TTC549 (cell line): ENCODE measurements around the gene TTC21A.

Experiments
- FAIRE-seq: peaks from 2 replicates; lab custom pipeline; 2012; peaks lifted over from hg19 to GRCh38; lab: Jason Lieb, UNC

Gene TTC21A

DNA sequence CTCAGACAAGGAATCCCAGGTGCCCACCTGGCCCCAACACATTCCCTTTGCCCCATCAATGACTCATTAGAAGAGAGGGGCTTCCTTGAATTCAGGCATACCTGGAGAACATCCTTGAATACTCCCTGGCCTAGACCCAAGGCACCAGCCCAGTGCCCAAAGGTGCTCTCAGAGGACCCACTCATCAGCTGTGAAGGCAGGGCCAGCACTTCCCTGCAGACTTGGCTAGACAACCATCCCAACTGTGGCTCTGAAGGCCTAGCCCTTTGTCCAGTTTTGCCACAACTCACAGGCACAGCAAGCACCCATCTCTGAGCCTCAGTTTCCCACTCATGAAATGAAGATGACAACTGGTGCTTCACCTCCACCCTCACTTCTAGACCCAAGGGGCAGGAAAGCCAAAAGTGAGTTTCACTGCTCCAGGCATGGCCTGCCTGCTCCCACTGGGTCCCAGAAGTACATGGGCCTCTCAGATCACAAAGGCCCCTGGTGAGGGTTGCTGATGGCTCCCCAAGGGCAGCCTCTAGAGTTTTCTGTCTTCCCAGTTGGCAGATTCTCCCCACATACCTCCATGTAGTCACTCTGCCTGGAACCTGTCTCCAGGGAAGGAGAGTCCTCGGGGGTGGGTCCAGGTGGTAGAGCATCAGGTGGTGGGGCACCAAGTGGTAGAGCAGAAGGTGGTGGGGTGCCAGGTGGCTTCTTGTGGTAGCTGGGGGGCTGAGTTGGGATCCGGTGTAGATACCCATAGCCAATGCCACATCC is 7.6 kb upstream of the TTC21A start:
- FAIRE-seq: no peak

GRCh38 chr3:39100500-39100886 is 7.0 kb upstream of the TTC21A start:
- no peak for FAIRE-seq

GRCh38 chr3:39101022-39101689 is 6.3 kb upstream of the TTC21A start:
- FAIRE-seq: no peak

DNA sequence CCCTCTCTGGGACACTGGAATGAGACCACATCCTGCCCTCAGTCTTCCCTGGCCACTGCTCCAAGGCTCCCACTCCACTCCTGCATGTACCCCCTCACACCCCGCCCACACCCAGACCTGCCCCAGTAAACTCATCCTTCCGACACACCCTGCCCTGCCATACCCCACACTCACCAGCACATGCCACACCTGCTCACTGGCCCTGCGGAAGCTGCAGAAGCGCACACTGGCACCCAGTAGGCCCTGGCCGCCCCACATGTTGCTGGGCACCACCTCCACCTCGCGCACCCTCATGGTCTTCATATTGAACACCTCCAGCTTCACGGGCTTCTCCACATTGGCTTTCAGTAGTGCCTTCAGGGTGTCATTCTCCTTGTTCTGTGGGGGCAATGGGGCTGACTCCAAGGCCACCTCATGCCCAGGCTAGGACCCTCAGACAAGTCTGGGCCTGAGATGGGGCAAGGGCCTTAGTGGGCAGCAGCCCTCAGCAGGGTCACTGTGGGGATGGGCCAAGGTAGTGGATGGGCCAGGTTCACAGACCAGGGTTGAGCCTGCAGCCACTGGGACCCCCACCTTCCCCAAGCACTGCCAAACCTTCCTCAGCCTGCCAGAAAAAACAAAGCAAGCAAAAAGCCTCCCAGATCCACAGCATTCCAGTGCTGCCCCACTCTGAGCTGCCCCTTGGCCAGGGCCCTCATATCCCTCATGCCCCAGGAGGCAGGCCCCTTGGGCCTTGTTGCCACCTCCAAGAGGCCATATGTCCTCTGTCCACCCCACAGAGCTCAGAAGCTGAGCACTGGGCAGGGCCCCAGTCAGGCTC is 4.8 kb upstream of the TTC21A start:
- no peak for FAIRE-seq

DNA sequence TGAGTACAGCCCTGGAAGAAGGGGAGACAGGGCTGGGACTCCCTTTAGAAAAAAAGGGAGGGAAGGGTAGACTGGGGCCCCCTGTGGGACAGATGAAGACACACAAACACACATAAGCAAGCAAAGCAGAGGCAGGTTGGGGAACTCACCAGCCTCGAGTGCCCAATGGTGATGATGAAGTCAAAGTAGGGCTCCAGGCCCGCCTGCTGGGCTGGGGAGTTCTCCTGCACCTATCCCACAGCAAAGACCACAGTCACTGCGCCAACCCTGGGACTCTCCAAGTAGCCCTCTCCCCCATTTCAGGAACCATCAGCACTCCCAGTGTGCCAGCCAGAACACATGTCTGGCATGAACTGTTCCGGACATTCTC is 4.2 kb upstream of the TTC21A start:
- FAIRE-seq: no peak

DNA sequence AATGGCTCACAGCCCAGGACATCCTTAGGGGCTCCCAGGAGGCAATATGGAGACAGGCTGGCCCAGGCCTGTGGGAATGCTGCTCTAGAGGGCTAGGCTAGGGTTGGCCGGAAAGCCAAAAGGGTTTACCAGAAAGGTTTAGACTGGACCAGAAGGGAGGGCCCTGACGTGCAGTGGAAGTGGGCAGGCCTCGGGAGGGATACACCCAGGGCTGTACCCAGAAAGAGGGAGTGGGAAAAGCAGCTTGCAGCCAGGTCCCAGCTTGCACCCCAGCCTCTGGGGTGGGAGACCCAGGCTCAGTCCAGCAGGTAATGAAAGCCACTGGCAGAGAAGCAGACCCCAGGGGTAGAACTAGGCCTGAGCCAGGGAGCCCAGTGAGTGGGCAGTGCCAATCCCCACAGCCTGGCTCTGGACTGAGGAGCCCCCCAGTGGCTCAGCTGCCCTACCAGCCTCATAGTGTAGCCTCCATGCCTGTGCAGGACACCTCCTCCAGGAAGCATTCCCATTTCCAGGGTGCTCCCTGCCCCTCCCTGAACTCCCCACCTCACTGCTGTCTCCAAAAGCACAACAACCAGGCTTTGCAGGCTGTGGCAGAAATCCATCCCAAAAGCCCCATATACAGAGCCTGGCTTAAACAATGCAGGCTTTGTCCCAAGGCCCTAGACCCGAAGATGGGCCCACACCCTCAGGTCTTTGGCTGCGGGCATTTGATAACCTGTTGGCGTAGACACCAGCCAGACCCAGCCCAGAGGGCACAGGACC is 3.5 kb upstream of the TTC21A start:
- no peak for FAIRE-seq

DNA sequence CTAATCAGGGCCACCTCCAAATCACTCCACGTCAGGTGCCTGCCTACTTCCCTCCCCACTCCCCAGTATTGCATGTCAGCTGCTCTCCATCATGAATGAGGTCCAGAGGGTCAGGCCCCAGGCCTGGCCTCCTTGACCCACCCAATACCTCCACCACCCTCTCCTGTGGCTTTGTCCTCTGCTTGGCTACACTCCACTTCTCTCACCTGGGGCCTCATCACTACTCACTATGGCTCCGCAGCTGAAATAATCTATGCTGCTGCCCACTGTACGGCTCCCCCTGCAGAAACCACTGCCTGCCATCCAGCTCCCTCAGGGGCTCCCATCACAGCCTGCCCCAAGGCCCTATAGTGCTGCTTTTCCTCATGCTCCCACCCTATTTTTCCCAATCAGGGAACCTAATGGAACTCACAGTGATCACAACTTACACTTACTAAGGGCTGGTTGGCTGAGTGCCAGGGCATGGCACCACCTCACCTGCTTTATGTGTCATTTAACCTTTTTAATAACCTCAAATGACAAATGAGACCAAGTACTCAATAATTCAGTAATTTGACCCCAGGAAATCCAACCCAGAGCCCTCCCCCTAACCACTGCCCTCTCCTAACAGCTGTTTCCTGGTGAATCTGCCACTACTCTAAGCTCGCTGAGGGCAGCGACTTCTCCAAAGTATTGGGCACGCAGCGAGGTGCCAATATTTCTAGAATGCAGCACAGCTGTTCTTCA is 2.4 kb upstream of the TTC21A start:
- no peak for FAIRE-seq

DNA sequence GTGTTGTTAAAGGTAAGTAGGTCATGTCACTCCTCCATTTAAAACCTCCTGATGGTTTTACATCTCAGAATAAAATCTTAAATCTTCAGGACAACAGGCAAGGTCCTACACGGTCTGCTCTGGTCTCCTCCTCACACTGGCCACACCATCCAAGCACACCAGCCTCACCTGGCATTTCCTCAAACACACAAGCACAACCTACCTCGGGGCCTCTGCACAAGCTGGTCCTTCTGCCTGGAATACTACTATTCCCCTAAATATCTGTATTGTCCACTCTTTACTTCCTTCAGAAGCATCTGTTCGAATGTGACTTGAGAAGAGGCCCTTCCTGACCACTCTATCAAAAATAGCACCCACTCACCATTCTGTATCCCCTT is 1.8 kb upstream of the TTC21A start:
- no peak for FAIRE-seq

DNA sequence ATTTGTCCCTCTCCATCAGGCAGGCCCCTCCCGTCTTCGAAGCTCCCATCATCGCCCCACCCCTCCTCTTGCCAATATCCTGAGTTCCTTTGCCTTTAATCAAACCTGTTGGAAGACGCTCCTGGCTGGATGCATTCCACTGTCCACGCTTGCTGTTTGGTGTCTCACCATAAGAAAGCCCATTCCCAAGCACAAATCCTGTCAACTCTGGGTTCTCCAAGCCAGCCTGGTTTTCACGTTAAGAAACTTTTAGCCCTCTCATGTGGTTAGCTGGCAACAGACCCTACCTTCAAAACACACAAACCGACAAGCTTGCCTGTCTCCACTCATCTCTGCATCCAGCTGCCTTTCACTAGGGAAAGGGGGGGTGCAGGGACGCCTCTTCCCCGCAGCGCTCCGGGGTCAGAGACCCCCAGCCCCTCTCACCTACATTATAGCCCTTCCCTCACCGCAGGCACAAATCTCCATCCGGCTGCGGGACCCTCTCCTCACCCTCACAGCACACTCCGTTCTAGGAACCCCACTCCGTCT is 1.1 kb upstream of the TTC21A start:
- FAIRE-seq: no peak

DNA sequence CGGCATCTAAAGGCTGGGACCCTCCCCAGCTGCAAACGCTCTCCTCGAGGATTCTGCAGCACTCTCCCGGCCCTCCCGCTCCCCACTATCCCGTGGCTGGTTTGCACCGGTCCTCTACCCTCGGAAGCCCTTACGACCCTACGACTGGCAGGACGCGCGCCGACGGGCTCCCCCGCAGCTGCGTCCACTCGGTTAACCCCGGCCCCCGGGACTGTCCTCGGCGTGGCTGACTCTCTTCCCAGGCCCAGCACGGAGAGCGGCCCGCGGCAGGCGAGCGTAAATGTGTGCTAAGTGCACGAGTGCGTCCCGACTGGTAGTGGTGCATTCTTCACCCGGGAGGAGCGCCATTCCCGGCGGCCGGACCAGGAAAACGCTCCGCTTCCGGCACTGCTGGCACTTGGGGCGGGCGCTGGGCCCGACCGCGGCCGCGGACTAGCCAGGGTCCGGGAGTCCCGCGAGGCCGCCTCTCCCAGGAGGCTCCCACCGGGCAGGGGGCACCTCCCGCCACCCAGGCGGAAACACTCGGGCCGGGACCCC is 561 bp upstream of the TTC21A start:
- FAIRE-seq: no peak

DNA sequence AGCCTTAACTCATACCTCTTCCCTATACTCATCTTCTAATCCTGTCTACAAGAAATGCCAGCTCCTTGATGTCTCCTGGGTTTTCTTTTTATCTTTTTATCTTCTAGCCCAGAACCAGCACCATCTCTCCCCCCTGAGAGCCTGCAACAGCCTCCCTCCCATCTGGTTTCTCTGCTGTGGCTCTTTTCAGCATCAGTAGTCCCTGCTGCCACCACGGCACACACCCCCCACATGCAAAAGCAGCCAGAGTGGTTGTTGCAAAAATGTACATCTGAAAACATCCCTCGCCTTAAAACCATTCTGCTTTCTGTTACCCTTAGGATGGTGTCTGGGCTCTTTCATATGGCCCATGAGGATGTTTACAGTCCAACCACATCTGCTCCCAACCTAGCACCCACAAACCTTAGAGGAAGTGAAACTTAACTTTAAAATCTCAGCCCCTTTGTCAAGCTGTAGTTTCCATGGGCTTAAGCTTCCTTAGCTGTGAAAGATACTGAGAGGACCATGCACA is 775 bp downstream of the TTC21A start:
- FAIRE-seq: no peak

- FAIRE-seq: no peak
Observed at GRCh38 chr3:39109086-39109485, 1.6 kb downstream of the TTC21A start.

- no peak for FAIRE-seq
Observed at GRCh38 chr3:39110041-39110639, 2.7 kb downstream of the TTC21A start.

GRCh38 chr3:39112113-39112512 is 4.6 kb downstream of the TTC21A start:
- no peak for FAIRE-seq

GRCh38 chr3:39112535-39112934 is 5.1 kb downstream of the TTC21A start:
- FAIRE-seq: no peak

DNA sequence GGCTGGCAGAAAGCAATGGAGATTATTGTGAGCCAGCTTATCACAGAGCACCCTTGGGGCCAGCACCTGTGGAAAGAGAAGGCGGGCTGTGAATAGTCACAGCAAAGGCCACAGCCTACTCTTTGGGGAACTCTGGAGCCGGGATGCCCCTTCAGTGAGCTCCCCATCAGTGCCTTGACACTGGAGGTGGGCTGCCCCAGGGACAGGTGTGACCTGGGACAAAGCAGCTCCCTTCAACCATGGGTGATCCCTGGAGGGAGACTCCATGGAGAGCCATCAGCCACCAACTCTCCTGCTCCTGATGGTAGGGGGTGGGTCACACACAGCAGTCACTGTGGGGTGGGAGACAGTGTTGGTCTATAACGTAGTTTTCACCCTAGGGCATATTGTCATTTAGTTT is 5.8 kb downstream of the TTC21A start:
- no peak for FAIRE-seq

DNA sequence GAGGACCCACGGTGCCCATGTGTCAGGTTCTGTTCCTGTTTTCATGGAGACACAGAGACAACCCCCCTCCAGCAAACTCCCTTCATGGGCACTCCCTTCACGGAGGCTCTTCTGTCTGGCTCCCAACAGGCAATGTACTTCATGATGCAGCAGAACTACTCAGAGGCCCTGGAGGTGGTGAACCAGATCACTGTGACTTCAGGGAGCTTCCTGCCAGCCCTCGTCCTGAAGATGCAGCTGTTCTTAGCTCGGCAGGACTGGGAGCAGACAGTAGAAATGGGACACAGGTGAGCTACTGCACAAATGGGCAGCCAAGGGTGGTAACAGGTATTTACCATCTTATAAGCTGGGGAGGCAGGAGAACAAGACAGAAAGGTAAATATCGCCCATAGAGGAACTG is 7.0 kb downstream of the TTC21A start:
- no peak for FAIRE-seq

DNA sequence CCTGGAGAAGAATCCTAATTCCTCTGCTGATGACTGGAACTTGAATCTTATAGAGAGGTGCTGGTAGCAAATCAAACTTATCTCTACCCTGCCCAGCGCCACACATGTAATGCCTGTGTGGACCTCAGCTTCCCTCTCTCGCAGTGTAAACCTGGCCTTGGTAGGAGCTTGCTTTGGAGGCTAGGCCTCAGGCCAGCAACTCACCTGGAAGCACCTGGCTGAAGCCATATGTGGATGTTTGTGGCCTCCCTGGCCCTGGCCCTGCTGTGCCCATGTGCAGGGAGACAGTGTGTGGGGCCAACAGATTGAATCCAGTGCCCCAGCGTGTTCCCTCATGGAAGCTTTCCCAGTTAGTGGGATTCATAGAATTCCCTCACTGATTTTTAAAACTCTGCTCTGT is 8.4 kb downstream of the TTC21A start:
- FAIRE-seq: no peak

- FAIRE-seq: no peak
Observed at GRCh38 chr3:39118079-39118478, 10.6 kb downstream of the TTC21A start.

DNA sequence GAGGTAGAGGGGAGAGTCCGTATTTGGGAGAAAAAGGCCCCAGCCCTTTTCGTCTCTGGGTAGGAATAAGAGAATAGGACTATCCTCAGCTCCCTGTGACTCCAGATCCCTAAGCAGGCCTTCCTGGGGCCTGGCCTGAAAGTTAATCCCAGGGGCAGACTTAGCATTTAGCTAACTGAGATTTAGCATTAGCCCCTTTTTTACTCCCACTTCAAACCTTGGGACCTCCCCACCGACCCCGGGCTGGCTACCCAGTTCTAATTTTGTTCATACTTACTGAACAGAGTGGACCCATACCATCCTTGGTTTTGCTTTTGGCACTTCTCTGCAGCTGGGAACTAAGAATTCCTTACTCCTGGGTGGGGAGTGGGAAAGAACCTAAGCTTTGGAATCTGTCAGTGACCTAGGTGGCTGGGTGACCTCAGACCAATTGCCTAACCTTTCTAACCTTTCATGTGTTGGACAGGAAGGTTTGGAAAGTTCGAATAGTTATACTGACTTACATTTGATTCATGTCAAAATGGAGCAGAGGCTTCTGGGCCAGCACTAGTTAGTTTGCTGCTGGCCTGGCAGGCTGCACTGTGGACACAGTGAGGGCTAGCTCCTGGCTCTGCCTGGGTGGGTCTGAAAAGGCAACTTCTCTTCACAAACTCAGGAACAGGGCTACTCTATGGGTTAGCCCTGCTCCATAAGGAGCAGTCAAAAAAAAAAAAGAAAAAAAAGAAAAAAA is 11.6 kb downstream of the TTC21A start:
- FAIRE-seq: no peak
